Transverse colon (tissue), 4 donors: ENCODE measurements around the gene NCK2. TPM values are rescaled to one million over a fixed set of nuclear protein-coding genes. Genes with fewer than 3 reads are reported as not detected.

Source experiments
- DNase-seq: peaks from one replicate; pipeline ENCODE4 v3.0.0-alpha.2; 2019
- H3K27ac ChIP-seq, 4 donors: fragments of 200-600 bp; sonication (generic); 2 replicates each; pipeline ENCODE4 v1.5.1; 2016 to 2018; ENCODE audit warnings: inconsistent platforms in 4 of 4
- H3K27me3 ChIP-seq: fragments of 200-600 bp; sonication (generic); 2 replicates; pipeline ENCODE4 v1.5.1; 2017; ENCODE audit warnings: inconsistent platforms
- H3K36me3 ChIP-seq, 4 donors: fragments of 200-600 bp; sonication (generic); 2 replicates each; pipeline ENCODE4 v1.5.1; 2017 to 2019; ENCODE audit warnings: inconsistent platforms in 4 of 4
- H3K4me1 ChIP-seq, 4 donors: fragments of 200-600 bp; sonication (generic); 2 replicates each; pipeline ENCODE4 v1.5.1; 2017 to 2020; ENCODE audit warnings: inconsistent platforms in 4 of 4
- H3K4me3 ChIP-seq, 4 donors: fragments of 200-600 bp; sonication (generic); 1 replicate in 1 of 4; 2 replicates in 3 of 4; pipeline versions ENCODE4 v1.5.1 to v1.6.1; 2017 to 2019; ENCODE audit warnings: inconsistent platforms in 4 of 4
- H3K9me3 ChIP-seq, 2 donors: fragments of 200-600 bp; sonication (generic); 2 replicates each; pipeline ENCODE4 v1.5.1; 2017 to 2019; ENCODE audit warnings: inconsistent platforms in 2 of 2
- CTCF ChIP-seq, 5 experiments: fragments of 200-600 bp in 3 of 5; fragments of 450-650 bp in 2 of 5; sonication (generic) in 3 of 5; IDR thresholded peaks; 1 replicate in 2 of 5; 2 replicates in 3 of 5; pipeline ENCODE4 v1.5.1; 2016 to 2017; ENCODE audit warnings: antibody characterized with exemption in 5 of 5, inconsistent platforms in 3 of 5, mild to moderate bottlenecking in 2 of 5, moderate library complexity in 1 of 5
- EP300 ChIP-seq: sonication (generic); formaldehyde crosslinking; IDR thresholded peaks from one replicate; pipeline ENCODE4 v1.6.1; 2017; ENCODE audit warnings: antibody characterized with exemption, low read depth
- POLR2A ChIP-seq: fragments of 450-650 bp; IDR thresholded peaks from one replicate; pipeline ENCODE4 v1.6.1; 2016; ENCODE audit warnings: antibody characterized with exemption, mild to moderate bottlenecking, moderate library complexity
- POLR2AphosphoS5 ChIP-seq, 3 donors: sonication (generic); formaldehyde crosslinking; IDR thresholded peaks; one replicate each; pipeline ENCODE4 v1.6.1; 2016; ENCODE audit warnings: antibody characterized with exemption in 3 of 3
- WGBS, 2 donors: methylation state at CpG; one replicate each; pipeline ENCODE4 v1.1.5; 2018; ENCODE audit warnings: low coverage in 1 of 2; 5-methylcytosine and 5-hydroxymethylcytosine counted together
- in situ Hi-C, 4 donors: fragments of 200-750 bp; cut with MboI; loops; one replicate each; pipeline versions ENCODE4 v1.15.0 to v1.15.1; 2017; ENCODE audit warnings: low sequenced_read_pairs in 3 of 4, low pct_ligation_motif_present in 1 of 4, low pct_unique_long_range_greater_than_20kb in 1 of 4
- intact Hi-C: fragments of 100-400 bp; cut with DNase I; formaldehyde crosslinking; loops from one replicate; pipeline ENCODE4 v1.15.1; 2023; ENCODE audit warnings: low total_unique reads
- total RNA-seq, 4 donors: library from RNA; depleted of rRNA; stranded (reverse); fragments of >200 nt; gene quantifications; one replicate each; pipeline ENCODE4 v1.1.0, GENCODE V29; 2016

The NCK2 gene
- total RNA-seq, 4 donors from 2014 or later: 42.2 to 74.1 (median 59.9) TPM

DNA sequence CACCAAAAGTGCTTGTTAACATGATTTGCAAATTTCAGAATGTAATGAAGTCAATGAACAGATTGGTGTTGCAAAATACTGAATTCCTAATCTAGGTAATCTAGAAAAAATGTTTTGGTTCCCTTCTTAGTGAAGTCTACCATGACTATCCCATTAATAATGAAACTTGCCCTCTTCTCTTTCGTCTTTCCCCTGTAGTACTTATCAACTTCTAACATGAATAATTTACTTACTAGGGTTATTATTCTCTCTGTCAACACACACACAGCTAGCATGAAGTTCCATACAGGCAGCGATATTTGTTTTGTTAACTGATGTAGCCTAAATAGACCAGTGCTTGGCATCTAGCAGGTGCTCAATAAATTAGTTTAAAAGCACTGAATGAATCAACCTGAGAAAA, 160.2 kb downstream of the NCK2 start:
- intact Hi-C loops: no loop called here
- H3K4me3 ChIP-seq: no peak overlapping the region
- H3K27ac ChIP-seq: no peak overlapping the region
- no peaks in the 10 kb centered on the region for H3K9me3 ChIP-seq
- no peaks in the 10 kb centered on the region for H3K36me3 ChIP-seq
- no peaks in the 10 kb centered on the region for H3K4me1 ChIP-seq
- TF ChIP-seq POLR2AphosphoS5 (IDR thresholded peaks at IDR 0.05) (no peak), POLR2A (no peak), CTCF (IDR thresholded peaks at IDR 0.05) (no peak), EP300 (no peak)
- WGBS, 2 donors: 56 to 67% methylated on average over 2 of the region's 2 CpGs
- no peaks in the 10 kb centered on the region for H3K27me3 ChIP-seq
- in situ Hi-C loops: no loop called here
- no peak for DNase-seq

DNA sequence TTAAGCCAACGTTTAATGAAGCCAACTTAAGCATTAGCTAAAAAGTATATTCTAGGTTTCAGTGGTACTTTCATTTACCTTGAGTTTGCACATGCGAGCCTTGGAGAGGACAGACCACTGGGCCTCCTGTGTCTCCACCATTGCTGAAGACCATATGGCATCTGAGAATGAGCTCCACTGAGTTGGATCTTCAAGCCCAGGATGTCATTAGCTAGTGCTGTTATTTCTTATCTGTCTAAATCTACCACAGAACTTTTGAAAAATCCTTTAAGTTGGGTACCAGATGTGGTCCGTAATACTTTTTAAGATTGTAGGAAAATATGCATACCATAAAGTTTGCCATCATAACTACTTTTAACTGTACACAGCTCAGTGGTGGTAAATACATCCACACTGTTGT, 161.8 kb downstream of the NCK2 start:
- Histone ChIP-seq H3K9me3 (no peaks in the 10 kb centered on the region), H3K27me3 (no peaks in the 10 kb centered on the region), H3K27ac (no peak overlapping the region), H3K4me3 (no peak overlapping the region), H3K4me1 (no peaks in the 10 kb centered on the region), H3K36me3 (no peaks in the 10 kb centered on the region)
- in situ Hi-C loops: no loop called here
- 67 to 72% methylated on average over 1 to 3 of the region's 3 CpGs for WGBS, 2 donors
- intact Hi-C loops: no loop called here
- DNase-seq: no peak
- TF ChIP-seq POLR2A: no peak
- no peak for TF ChIP-seq CTCF (IDR thresholded peaks at IDR 0.05)
- TF ChIP-seq POLR2AphosphoS5 (IDR thresholded peaks at IDR 0.05): no peak
- TF ChIP-seq EP300: no peak

DNA sequence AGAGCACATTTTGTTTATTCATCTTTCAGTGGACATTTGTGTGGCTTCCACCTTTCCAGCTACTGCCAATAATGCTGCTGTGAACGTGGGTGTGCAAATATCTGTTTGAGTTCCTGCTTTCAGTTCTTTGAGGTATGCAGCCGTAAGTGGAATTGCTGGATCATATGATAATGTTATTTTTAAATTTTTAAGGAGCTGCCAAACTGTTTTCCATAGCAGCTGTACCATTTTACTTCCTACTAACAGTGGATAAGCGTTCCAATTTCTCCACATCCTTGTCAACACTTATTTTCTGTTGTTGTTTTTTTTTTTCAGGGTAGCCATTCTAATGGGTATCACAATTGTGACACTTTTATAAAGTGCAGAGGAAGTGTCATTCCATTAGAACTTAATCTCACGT, 162.5 kb downstream of the NCK2 start:
- DNase-seq: no peak
- intact Hi-C loops: no loop called here

GRCh38 chr2:105909215-105909614, 164.5 kb downstream of the NCK2 start:
- intact Hi-C loops: no loop called here

More for the DNA sequence above, 162.5 kb downstream of the NCK2 start:
- in situ Hi-C loops: no loop called here
- no peak for TF ChIP-seq CTCF (IDR thresholded peaks at IDR 0.05)
- no peak for TF ChIP-seq POLR2AphosphoS5 (IDR thresholded peaks at IDR 0.05)
- TF ChIP-seq EP300: no peak
- no peak for TF ChIP-seq POLR2A
- H3K36me3 ChIP-seq: no peaks in the 10 kb centered on the region
- H3K27me3 ChIP-seq: no peaks in the 10 kb centered on the region
- H3K4me1 ChIP-seq: no peaks in the 10 kb centered on the region
- no peak overlapping the region for H3K4me3 ChIP-seq
- H3K9me3 ChIP-seq: no peaks in the 10 kb centered on the region
- WGBS, 2 donors: 62 to 71% methylated on average over 3 to 4 of the region's 4 CpGs
- H3K27ac ChIP-seq: no peak overlapping the region

More at GRCh38 chr2:105909215-105909614, 164.5 kb downstream of the NCK2 start:
- H3K4me3 ChIP-seq: no peak overlapping the region
- H3K4me1 ChIP-seq: no peaks in the 10 kb centered on the region
- no peaks in the 10 kb centered on the region for H3K27me3 ChIP-seq
- WGBS, 2 donors: 68 to 82% methylated on average over 3 to 4 of the region's 4 CpGs
- H3K9me3 ChIP-seq: no peaks in the 10 kb centered on the region
- TF ChIP-seq POLR2A (no peak), EP300 (no peak), POLR2AphosphoS5 (IDR thresholded peaks at IDR 0.05) (no peak), CTCF (IDR thresholded peaks at IDR 0.05) (no peak)
- no peak overlapping the region for H3K27ac ChIP-seq
- DNase-seq: no peak
- H3K36me3 ChIP-seq: no peaks in the 10 kb centered on the region
- in situ Hi-C loops: no loop called here
